HG03175 (cell line): ENCODE data around the gene MMS19.
A peak's percentile ranks its signal among the peaks of the same experiment; 100 is the strongest.
"Not testable (repeated sequence)": the region's sequence is repeated elsewhere in the genome, so short reads cannot be mapped to it uniquely, and the experiment has no call there.

Experiments
- ATAC-seq: cut with Tn5 transposase; IDR thresholded peaks from one replicate; pipeline ENCODE4 v1.9.1; 2021; ENCODE audit warnings: mild to moderate bottlenecking, moderate library complexity; ENCODE audit not compliant: unreplicated experiment

Gene MMS19

GRCh38 chr10:97498076-97498840, at the start of gene MMS19:
Gene MMS19, minus strand, starts transcription at chr10:97498422. Its CDS starts 38 bp downstream, at chr10:97498384.
- peak; percentile 95 for ATAC-seq

- no peak for ATAC-seq
Measured at GRCh38 chr10:97547962-97548361, 49.7 kb upstream of the MMS19 start.

- no peak for ATAC-seq
Measured at GRCh38 chr10:97547271-97547600, 49.0 kb upstream of the MMS19 start.

- ATAC-seq: no peak
Measured at GRCh38 chr10:97546456-97547270, 48.4 kb upstream of the MMS19 start.

- no peak for ATAC-seq
Measured at GRCh38 chr10:97543025-97543546, 44.9 kb upstream of the MMS19 start.

- no peak for ATAC-seq
Measured at GRCh38 chr10:97542169-97543024, 44.2 kb upstream of the MMS19 start.

- no peak for ATAC-seq
Measured at GRCh38 chr10:97540669-97541500, 42.7 kb upstream of the MMS19 start.

GRCh38 chr10:97539523-97540200, 41.4 kb upstream of the MMS19 start:
- ATAC-seq: no peak

- no peak for ATAC-seq
Measured at GRCh38 chr10:97538839-97539238, 40.6 kb upstream of the MMS19 start.

- no peak for ATAC-seq
Measured at GRCh38 chr10:97538411-97538810, 40.2 kb upstream of the MMS19 start.

GRCh38 chr10:97537186-97537869, 39.1 kb upstream of the MMS19 start:
- ATAC-seq: no peak

GRCh38 chr10:97534746-97535367, 36.6 kb upstream of the MMS19 start:
- ATAC-seq: no peak

- ATAC-seq: no peak
Measured at GRCh38 chr10:97533888-97534287, 35.7 kb upstream of the MMS19 start.

GRCh38 chr10:97532935-97533671, 34.9 kb upstream of the MMS19 start:
- no peak for ATAC-seq

GRCh38 chr10:97531401-97531986, 33.3 kb upstream of the MMS19 start:
- no peak for ATAC-seq

GRCh38 chr10:97529685-97530465, 31.7 kb upstream of the MMS19 start:
- ATAC-seq: no peak

- ATAC-seq: not testable (repeated sequence)
Measured at GRCh38 chr10:97528876-97529275, 30.7 kb upstream of the MMS19 start.
